Activated CD4-positive, alpha-beta T cell treated with anti-CD3 and anti-CD28 coated beads, Interleukin-2, amount 10 ng/mL, durations not matched to agents 24 days and 14 days (primary cell): ENCODE results near the gene ASCL1. TPM values are rescaled to one million over a fixed set of nuclear protein-coding genes. Genes with fewer than 3 reads are reported as not detected.

Experiments
- DNase-seq: peaks from one replicate; pipeline ENCODE4 v3.0.0; 2022
- H3K27ac Mint-ChIP-seq: one replicate; pipeline ENCODE4 v1.8.0; 2022; ENCODE audit warnings: mild to moderate bottlenecking, mixed read lengths
- H3K27me3 Mint-ChIP-seq: one replicate; pipeline ENCODE4 v1.8.0; 2022; ENCODE audit warnings: mixed read lengths
- H3K36me3 Mint-ChIP-seq: one replicate; pipeline ENCODE4 v1.8.0; 2022; ENCODE audit warnings: low read depth, mild to moderate bottlenecking, mixed read lengths
- H3K4me1 Mint-ChIP-seq: one replicate; pipeline ENCODE4 v1.8.0; 2021; ENCODE audit warnings: mixed read lengths
- H3K4me3 Mint-ChIP-seq: one replicate; pipeline ENCODE4 v1.8.0; 2022; ENCODE audit warnings: mild to moderate bottlenecking, moderate library complexity, mixed read lengths
- H3K9me3 Mint-ChIP-seq: one replicate; pipeline ENCODE4 v1.8.0; 2021; ENCODE audit warnings: mixed read lengths
- intact Hi-C: fragments of 100-400 bp; cut with micrococcal nuclease; formaldehyde crosslinking; loops from one replicate; pipeline ENCODE4 v1.15.1; 2023
- total RNA-seq: library from RNA; stranded (reverse); gene quantifications from 2 replicates; pipeline ENCODE4 v1.2.3, GENCODE V29; 2022

Gene ASCL1
- total RNA-seq, 1 donor from 2014 or later: 0.07 TPM

GRCh38 chr12:102933168-102933567 is 24.3 kb upstream of the ASCL1 start:
- Mint-ChIP-seq H3K27me3 (peaks cover 16% of the 10 kb centered on the region), H3K4me3 (no peak overlapping the region), H3K27ac (no peak overlapping the region), H3K4me1 (no peaks in the 10 kb centered on the region), H3K9me3 (no peaks in the 10 kb centered on the region), H3K36me3 (no peaks in the 10 kb centered on the region)
- intact Hi-C loops: no loop called here
- DNase-seq: no peak

- Mint-ChIP-seq H3K4me1 (no peaks in the 10 kb centered on the region), H3K36me3 (no peaks in the 10 kb centered on the region), H3K27me3 (peaks cover 16% of the 10 kb centered on the region), H3K4me3 (no peak overlapping the region), H3K27ac (no peak overlapping the region), H3K9me3 (no peaks in the 10 kb centered on the region)
- intact Hi-C loops: no loop called here
- no peak for DNase-seq
Measured at GRCh38 chr12:102939059-102939458, 18.4 kb upstream of the ASCL1 start.

- DNase-seq: peak; percentile 20
- Mint-ChIP-seq H3K4me1 (no peaks in the 10 kb centered on the region), H3K9me3 (no peaks in the 10 kb centered on the region), H3K27ac (no peak overlapping the region), H3K4me3 (no peak overlapping the region), H3K27me3 (peaks cover 14% of the 10 kb centered on the region), H3K36me3 (no peaks in the 10 kb centered on the region)
- intact Hi-C loops: no loop called here
Measured at GRCh38 chr12:102939670-102940222, 17.7 kb upstream of the ASCL1 start.

GRCh38 chr12:102946042-102946441 is 11.4 kb upstream of the ASCL1 start:
- Mint-ChIP-seq H3K4me3 (no peak overlapping the region), H3K27ac (no peak overlapping the region), H3K27me3 (peaks cover 42% of the 10 kb centered on the region), H3K4me1 (peaks cover 4% of the 10 kb centered on the region), H3K9me3 (no peaks in the 10 kb centered on the region), H3K36me3 (no peaks in the 10 kb centered on the region)
- intact Hi-C loops: no loop called here
- DNase-seq: peak; percentile 44

- intact Hi-C loops: loop anchor here (1.0 to 2.0 kb wide), 2 partner anchors 556 to 599 kb away; no protein-coding TSS in a partner anchor
- DNase-seq: peak; percentile 84
- Mint-ChIP-seq H3K9me3 (no peaks in the 10 kb centered on the region), H3K27me3 (peaks cover 49% of the 10 kb centered on the region), H3K27ac (no peak overlapping the region), H3K4me3 (no peak overlapping the region), H3K4me1 (peaks cover 11% of the 10 kb centered on the region), H3K36me3 (no peaks in the 10 kb centered on the region)
Measured at GRCh38 chr12:102948941-102949352, 8.5 kb upstream of the ASCL1 start.

- Mint-ChIP-seq H3K27me3 (peaks cover 62% of the 10 kb centered on the region), H3K9me3 (no peaks in the 10 kb centered on the region), H3K36me3 (no peaks in the 10 kb centered on the region), H3K4me3 (peak overlapping the region; percentile 59), H3K27ac (no peak overlapping the region), H3K4me1 (peaks cover 23% of the 10 kb centered on the region)
- peak; percentile 55 for DNase-seq
- intact Hi-C loops: no loop called here
Measured at GRCh38 chr12:102950107-102950949, 7.1 kb upstream of the ASCL1 start.

- Mint-ChIP-seq H3K4me1 (peaks cover 23% of the 10 kb centered on the region), H3K36me3 (no peaks in the 10 kb centered on the region), H3K27me3 (peaks cover 70% of the 10 kb centered on the region), H3K9me3 (no peaks in the 10 kb centered on the region), H3K27ac (no peak overlapping the region), H3K4me3 (peak overlapping the region; percentile 59)
- intact Hi-C loops: no loop called here
- peak; percentile 50 for DNase-seq
Measured at GRCh38 chr12:102950950-102951619, 6.4 kb upstream of the ASCL1 start.

- H3K27ac Mint-ChIP-seq: no peak overlapping the region
- DNase-seq: peak; percentile 32
- peaks cover 75% of the 10 kb centered on the region for H3K27me3 Mint-ChIP-seq
- no peaks in the 10 kb centered on the region for H3K36me3 Mint-ChIP-seq
- intact Hi-C loops: no loop called here
- H3K4me3 Mint-ChIP-seq: no peak overlapping the region
- H3K4me1 Mint-ChIP-seq: peaks cover 26% of the 10 kb centered on the region
- no peaks in the 10 kb centered on the region for H3K9me3 Mint-ChIP-seq
Measured at GRCh38 chr12:102951841-102952240, 5.6 kb upstream of the ASCL1 start.

GRCh38 chr12:102953221-102953620 is 4.3 kb upstream of the ASCL1 start:
- Mint-ChIP-seq H3K36me3 (no peaks in the 10 kb centered on the region), H3K9me3 (no peaks in the 10 kb centered on the region), H3K4me3 (no peak overlapping the region), H3K4me1 (peaks cover 30% of the 10 kb centered on the region), H3K27me3 (peaks cover 74% of the 10 kb centered on the region), H3K27ac (no peak overlapping the region)
- intact Hi-C loops: no loop called here
- peak; percentile 56 for DNase-seq

GRCh38 chr12:102954134-102954533 is 3.3 kb upstream of the ASCL1 start:
- peaks cover 33% of the 10 kb centered on the region for H3K4me1 Mint-ChIP-seq
- no peaks in the 10 kb centered on the region for H3K36me3 Mint-ChIP-seq
- H3K4me3 Mint-ChIP-seq: no peak overlapping the region
- H3K9me3 Mint-ChIP-seq: no peaks in the 10 kb centered on the region
- intact Hi-C loops: no loop called here
- peaks cover 77% of the 10 kb centered on the region for H3K27me3 Mint-ChIP-seq
- no peak overlapping the region for H3K27ac Mint-ChIP-seq
- peak; percentile 67 for DNase-seq

GRCh38 chr12:102955926-102956737 is 1.3 kb upstream of the ASCL1 start:
- Mint-ChIP-seq H3K36me3 (no peaks in the 10 kb centered on the region), H3K4me3 (no peak overlapping the region), H3K9me3 (no peaks in the 10 kb centered on the region), H3K27me3 (peaks cover 75% of the 10 kb centered on the region), H3K4me1 (peaks cover 32% of the 10 kb centered on the region), H3K27ac (no peak overlapping the region)
- intact Hi-C loops: no loop called here
- DNase-seq: peak; percentile 54

GRCh38 chr12:102956738-102957327 is 641 bp upstream of the ASCL1 start:
- Mint-ChIP-seq H3K27ac (peak overlapping the region; percentile 45), H3K4me3 (peak overlapping the region; percentile 81), H3K4me1 (peaks cover 35% of the 10 kb centered on the region), H3K36me3 (no peaks in the 10 kb centered on the region), H3K9me3 (peaks cover 3% of the 10 kb centered on the region), H3K27me3 (peaks cover 77% of the 10 kb centered on the region)
- intact Hi-C loops: no loop called here
- DNase-seq: peak; percentile 48

- peak; percentile 76 for DNase-seq
- Mint-ChIP-seq H3K27me3 (peaks cover 85% of the 10 kb centered on the region), H3K36me3 (no peaks in the 10 kb centered on the region), H3K27ac (no peak overlapping the region), H3K9me3 (peaks cover 9% of the 10 kb centered on the region), H3K4me3 (peak overlapping the region; percentile 81), H3K4me1 (peaks cover 39% of the 10 kb centered on the region)
- intact Hi-C loops: no loop called here
Measured at GRCh38 chr12:102958073-102958829, 777 bp downstream of the ASCL1 start.
